ENCODE results near the gene ULK4.
A peak's percentile ranks its signal among the peaks of the same experiment; 100 is the strongest.
"Not testable (repeated sequence)": the region's sequence is repeated elsewhere in the genome, so short reads cannot be mapped to it uniquely, and the experiment has no call there.

ULK4 gene

DNA sequence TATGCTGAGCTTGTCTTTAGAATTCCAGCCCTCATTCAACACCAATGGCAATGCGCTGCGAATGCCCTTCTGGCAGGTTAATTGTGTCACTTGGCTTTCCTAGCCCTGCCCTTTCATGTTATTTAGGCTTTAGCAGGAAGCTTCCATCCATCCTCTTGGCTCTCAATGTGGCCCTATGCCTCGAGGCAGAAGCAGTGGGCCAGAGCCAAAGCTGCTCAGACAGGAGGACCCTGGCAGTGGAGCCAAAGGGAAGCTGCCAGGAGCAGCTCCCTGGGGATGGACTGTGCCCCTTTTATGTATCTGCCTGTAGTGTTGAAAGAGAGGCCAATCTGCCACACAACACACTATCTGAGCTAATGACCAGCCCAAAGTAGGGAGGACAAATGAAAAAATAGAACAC lies 386.2 kb downstream of the ULK4 start:
- DNase-seq (ENCODE audit: low spot score) = no peak

DNA sequence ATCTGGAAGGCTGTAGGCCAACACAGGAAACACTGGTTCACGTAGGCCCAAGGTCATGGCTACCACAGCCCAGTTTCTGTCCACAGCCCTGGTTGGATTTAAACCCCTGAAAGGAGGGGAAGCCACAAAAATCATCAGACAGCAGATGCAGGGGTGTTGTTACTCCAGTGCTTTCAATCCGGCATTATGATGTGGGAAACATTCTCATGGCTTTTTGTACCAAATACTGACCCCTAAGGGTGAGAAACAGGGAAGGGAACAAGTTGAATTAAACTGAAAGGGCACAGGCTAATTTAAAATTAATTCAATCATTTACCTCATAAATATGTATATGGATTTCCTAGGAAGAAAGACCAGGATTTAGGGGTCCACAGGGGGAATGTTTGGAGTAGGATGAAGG lies 387.0 kb downstream of the ULK4 start:
- DNase-seq (ENCODE audit: low spot score) = no peak

DNA sequence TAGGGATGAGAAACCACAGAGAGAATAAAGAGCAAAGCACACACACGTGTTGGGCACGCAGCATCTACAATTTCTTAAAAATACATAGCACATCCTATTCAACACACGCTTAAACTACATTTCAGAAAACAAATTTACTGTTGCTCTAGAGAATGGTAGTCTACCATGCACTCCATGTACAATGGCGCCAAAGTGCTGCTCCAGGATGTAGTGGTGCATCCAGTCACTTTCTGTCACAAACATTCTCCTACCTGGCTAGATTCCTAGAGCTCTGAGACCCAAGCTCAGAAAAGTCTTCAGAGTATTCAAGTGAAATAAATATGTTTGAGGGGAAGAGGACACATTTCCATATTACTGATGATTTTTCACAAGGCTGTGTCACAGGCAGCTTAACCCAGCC lies 388.3 kb downstream of the ULK4 start:
- no peak for DNase-seq (ENCODE audit: low spot score)

DNA sequence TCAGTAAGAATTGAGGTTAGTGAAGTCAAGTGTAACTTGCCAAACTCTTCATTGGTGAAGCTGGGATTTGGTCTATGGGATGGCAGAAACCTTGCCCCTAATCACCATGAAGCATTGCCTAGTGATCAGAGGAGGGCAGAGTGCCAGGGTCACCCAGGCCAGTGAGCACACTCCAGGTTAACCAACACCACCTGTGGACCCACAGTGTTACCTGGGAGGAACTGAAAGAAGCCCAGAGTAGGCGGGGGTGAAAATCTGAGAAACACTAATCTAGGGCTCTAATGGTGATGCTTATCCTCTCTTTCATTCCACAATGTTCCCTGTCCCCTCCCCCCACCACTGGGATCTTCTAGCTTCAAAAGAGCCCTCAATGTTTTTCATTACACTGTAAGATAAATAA lies 389.8 kb downstream of the ULK4 start:
- no peak for DNase-seq (ENCODE audit: low spot score)

DNA sequence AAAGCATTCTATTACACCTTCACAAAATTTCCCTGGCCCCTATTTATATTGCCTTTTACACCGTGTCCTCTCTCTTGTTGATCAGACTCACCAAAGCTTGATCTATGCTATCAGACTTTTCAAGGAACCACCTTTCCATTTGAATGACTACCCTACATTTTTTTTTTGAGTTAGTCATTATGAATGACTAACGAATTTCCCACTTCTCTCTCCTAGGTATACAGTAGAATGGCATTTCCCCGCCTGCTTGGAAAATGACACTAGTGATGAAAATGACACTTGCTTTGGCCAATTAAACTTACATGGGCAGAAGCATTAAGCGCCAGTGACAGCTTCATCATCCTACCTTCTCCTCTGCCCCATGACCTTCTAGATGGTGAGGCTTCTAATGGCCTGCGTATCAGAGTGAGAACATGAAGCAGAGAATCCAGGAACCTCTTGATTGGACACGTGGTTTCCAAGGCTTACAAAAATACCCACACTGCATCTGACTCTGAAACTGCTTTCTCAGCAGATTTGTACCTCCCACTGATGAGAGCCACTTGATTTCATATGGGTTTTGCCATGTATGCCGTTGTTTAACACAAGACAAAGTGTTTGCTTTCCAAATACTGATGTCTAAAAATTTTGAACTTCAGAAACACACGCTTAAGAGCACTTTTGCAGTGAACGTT lies 392.1 kb downstream of the ULK4 start:
- DNase-seq (ENCODE audit: low spot score) = peak; percentile 16

DNA sequence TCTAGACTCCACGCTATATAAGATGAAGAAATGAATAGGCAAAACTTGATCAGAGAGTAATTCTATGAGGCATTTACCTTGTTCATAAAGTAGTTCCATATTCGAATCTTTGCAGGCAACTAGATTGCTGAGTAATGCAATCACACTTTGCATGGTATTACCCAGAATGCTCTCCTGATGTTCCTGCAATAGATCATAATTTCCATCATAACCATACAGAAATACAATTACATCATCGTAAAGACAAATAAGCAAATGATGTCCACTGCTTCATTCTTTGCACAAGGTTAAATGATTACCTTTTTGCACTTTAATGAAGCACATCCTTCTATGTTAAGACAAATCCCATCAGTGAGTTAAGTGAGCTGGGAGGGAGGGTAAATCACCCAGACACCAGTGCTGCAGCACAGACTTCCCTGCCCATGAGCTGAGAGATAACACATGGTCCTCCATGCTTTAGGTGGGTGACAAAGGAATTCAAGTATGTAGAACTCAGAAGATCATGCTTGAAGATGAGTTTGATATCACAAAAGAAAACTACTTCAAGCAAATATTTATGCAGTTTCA lies 395.9 kb downstream of the ULK4 start:
- DNase-seq (ENCODE audit: low spot score) = no peak

DNA sequence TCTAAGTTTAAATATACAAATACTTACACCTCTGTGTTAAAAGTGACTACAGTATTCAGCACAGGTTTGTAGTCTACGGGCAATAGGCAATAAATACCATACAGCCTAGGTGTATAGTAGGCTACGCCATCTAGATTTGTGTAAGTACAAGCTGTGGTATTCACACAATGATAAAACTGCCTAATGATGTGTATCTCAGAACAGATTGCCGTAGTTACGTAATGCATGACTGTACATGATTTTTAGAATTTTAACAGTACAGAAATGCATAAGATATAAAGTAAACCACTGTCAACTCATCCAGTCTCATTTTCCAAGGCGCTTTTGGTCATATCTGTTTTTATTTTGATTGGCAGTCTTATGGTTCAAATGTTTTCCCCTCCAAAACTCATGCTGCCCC lies 396.9 kb downstream of the ULK4 start:
- DNase-seq (ENCODE audit: low spot score) = no peak

DNA sequence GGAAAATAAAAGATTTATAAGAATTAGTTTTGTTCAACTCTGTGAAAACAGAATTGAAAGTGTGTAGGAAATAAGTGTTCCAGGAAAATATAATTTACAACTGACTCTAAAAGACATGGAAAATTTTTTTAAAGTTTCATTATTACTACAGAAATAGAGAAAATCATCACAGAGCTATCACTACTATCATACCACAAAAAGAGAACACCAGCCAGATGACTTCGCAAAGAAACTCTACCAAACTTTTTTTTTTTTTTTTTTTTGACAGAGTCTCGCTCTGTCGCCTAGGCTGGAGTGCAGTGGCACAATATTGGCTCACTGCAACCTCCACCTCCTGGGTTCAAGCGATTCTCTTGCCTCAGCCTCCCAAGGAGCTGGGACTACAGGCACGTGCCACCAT lies 405.7 kb downstream of the ULK4 start:
- DNase-seq (ENCODE audit: low spot score) = not testable (repeated sequence)

DNA sequence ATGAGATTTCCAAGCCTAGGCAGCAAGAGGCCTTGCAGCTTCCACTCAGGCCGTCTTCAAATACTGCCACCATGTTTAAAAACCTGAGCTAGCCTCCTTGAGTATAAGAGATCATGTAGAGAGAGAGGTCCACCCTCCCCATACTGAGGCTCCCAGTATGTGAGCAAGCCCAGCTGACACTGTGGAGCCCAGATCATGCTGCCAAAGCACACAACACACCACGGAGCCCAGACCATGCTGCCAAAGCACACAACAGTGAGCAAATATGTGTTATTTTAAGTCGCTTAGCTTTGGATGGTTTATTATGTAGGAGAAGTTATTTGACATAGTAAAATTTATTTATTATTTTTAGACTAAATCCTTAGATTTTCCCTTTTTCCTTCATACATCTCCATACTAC lies 428.9 kb downstream of the ULK4 start:
- no peak for DNase-seq (ENCODE audit: low spot score)

DNA sequence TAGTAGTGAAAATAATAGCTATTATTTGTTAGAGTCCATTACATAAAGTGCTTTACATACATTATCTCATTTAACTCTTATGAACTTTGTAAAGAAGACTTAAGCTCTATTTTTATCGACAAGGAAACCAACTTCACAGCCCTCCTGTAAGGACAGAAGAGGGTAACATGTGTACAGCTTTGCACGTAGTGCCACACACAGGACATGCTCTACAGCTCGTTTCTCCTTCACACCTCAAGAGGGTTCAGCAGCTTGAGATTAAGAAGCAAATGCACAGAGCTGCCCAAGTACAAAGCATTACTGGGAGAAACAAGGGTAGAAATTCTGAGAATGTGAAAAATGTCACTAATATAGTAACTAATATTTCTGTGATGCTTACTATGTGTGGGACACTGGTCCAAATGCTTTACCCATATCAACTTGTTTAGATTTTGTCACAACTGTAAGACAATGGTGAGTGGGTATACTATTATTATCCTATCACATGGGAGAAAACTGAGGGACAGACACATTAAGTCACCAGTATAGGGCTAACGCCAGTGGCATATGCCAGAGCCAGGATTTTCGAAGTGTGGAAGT lies 434.8 kb downstream of the ULK4 start:
- DNase-seq (ENCODE audit: low spot score) = no peak

DNA sequence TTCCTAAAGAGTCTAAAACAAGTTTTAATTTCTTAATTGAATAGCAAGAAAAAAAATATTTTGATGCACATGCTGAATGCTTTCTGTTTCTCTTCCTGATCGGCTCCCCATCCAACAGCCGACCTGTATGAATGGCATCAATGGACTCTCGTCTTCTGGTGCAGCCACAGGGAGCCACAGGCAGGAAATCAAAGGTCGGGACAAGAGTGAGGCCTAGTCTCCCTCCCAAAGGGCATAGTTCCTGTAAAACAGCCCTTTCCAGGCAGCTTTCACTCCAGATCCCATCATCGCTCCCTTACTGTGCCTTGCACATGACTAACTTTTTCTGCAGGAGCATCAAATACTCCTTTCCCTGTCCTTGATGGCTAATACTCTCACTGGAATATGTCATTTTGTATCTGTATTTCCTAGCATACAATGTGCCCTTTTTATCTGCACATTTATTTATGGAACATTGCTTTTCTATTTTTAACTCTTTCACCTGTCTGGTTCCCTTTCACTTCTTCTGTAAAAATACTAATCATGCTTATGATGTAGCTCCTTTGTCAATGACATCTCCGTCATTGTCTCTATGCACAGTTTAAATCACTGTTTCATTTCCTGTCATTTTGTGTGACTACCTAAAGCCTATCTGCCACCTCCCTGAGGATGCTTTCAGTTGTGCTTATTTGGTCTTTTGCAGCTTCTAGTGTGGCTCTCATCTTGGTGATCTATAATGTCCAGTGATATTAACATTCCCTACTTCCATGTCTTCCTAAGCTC lies 436.4 kb downstream of the ULK4 start:
- DNase-seq (ENCODE audit: low spot score) = no peak

DNA sequence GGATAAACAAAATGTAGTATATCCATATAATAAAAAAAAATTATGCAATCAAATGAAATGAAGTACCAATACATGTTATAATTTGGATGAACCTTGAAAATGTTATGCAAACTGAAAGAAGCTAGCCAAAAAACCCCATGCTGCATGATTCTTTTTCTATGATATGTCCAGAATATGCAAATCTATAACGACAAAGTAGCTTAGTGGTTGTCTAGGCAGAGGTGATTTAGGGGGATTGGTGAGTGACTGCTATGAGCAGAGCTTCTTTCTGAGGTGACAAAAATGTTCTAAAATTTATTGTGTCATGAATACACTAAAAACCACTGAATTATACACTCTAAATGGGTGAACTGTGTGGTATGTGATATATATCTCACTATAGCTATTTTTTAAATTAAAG lies 438.0 kb downstream of the ULK4 start:
- no peak for DNase-seq (ENCODE audit: low spot score)

DNA sequence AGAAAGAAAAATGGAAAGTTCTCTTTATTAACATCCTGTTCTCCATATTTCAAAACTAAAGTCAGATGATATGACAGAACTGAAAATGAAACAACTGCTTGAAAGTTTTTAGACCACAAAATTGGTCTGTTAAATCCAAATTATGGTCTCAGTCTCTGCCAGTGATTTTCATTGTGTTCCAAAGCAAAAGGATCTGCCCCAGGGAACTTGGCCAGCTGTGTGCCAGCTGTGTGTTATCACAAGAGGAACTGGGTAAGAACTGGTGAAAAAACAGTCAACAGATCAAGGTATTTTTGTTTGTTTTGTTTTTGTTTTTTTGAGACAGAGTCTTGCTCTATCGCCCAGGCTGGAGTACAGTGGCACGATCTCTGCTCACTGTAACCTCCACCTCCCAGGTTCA lies 439.3 kb downstream of the ULK4 start:
- no peak for DNase-seq (ENCODE audit: low spot score)

DNA sequence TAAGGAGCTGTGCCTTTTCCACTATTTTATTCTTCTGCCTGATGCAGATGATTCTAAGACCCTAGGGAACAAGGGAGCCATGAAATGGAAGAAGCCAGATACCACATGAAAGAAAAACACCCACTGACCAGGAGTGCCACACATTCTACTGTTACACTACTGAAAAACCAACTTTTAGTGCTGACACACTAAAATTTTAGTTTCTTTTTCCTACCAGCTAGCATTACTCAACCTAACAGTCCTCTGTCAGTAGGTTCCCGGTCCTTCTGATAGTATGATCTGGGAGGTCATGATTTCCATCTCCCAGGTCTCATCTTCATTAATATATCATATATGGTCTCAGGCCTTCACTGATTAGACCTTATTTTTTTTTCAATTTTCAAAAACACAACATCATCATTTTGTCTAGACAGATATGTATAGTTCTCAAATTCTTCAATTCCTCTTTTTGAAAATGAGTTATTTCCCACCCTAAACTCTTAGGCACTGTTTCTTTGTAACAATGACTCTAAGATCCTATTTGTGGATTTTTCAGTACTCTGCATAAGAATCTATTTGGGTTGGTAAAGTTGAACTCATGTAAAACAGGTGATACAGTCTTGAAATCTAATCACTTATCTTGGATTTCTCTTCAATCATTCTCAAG lies 440.8 kb downstream of the ULK4 start:
- DNase-seq (ENCODE audit: low spot score) = no peak

DNA sequence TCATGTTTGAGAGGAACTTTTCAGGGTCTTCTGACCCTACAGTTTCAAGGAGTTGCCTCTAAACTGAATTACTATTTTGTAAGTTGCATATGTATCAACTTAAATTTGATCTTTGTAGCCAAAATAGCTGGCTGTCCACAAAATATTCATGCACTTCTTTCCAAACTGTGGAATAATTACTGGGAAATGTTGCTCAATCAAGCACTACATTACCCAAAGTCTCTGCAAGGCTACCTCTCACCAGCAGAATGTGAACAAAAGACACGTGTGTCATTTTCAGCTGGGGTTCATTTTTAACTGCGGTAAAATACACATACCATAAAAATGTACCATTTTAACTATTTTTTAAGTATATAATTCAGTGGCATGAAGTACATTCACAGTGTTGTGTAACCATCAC lies 442.2 kb downstream of the ULK4 start:
- no peak for DNase-seq (ENCODE audit: low spot score)

DNA sequence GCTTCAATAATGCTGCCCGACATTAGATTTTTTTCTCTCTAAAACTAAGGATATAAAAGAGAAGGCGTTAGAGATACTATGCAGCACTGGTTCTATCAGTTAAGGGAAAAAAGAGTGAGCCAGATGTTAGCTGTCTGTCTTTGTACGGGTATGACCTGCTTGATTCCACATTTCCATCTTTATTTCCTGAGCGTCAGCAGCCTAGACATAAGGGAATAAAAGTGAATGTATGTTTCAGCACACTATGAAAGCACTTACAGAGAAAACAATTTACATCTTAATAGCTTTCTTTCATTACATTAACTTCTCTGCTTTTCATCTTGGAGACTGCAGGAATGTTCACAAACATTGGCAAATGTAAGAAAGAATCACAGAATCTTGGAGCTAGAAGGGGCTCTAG lies 443.3 kb downstream of the ULK4 start:
- DNase-seq (ENCODE audit: low spot score) = no peak

DNA sequence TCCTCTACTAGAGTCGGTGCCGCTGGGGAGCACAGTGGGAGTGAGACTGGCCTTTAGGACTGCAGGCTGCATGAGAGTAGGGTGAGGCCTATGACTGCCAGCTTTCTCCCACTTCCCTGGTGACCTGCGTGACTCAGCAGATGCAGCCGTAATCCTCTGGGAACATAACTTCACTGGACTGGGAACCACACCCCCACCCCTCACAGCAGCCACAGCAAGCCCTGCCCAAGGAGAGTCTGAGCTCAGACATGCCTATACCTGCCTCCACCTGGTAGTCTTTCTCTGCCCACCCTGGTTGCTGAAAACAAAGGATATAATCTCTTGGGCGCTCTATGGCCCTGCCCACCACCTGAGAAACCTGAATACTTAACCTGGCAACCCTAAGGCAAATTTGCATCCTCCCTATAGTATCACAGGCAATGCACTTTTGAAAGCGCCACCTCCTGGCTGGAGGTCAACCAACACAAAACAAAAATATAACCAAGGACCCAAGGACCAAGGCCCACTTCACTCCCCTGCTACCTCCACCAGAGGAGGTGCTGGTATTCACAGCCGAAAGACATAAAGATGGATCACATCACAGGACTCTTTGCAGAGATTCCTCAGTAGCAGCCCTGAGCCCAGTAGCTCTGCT lies 453.7 kb downstream of the ULK4 start:
- no peak for DNase-seq (ENCODE audit: low spot score)

DNA sequence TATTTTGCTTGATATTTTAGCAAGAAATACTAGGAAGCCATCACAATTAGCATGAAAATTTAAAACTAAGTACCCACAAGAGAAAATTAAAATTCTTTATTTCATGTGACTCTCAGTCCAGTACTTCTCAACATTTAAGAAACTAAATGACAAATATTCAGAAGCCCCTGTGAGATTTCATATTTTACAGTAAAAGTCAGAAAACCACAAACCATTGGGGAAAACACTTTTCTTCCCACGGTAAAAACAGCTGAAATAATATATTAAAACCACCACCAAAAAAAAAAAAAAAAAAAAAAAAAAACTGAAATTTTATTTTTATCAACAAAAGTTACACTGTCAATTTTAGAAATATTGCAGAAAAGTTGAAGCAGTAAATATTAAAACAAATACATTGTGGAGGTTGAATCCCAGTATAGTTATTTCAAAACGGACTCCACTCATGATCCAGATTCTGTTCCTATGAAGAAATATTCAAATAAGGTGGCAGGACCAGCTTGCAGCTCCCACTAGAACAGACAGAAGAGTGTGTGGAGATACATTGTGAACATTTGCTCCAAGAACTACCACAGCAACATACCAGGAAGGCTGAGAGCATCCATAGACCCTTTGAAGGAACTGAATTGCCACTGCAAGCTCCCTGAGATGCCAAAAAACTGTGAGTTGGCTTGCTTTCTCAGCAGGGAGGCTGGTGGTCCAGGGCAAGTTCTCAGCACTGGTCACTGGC lies 454.4 kb downstream of the ULK4 start:
- no peak for DNase-seq (ENCODE audit: low spot score)

DNA sequence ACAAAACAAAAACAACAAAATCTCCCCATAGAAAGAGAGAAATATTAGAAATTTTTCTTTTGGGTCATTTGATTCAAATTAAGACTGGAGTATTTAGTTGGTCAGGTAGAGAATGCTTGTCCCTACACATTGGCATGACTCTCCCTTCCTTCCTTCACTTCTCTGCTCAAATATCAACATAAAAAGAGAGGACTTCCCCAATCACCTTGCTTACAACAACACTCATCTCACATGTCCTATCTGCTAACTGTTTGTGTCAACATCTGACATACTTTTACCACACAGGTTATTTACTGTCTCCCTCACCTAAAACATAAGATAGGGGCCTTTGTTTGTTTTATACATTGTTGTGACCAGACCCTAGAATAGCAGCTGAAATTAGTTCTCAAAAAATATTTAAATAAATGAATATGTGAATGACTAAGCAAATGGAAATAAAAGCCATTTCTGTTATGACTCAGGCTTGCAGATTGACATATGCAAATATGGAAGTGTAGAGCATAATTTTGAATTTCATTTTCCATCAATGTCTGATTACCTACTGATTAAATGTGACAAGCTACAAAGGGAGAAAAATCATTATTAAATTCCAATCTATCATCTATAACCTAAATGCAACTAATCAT lies 457.8 kb downstream of the ULK4 start:
- DNase-seq (ENCODE audit: low spot score) = no peak

DNA sequence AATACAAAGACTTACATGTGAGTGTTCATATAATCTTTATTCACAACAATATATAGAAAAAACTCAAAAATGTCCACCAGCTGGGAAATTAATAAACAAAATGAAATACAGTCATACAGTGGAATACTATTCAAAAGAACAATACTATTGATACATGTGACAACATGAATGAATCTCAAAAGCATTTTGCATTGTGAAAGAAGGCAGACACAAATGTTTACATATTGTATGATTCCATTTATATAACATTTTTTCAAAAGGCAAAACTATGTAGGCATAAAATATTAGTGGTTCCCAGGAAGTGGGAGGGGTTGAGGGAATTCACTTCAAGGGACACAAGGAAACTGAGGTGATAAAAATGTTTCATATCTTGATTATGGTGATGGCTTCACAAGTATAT lies 459.4 kb downstream of the ULK4 start:
- DNase-seq (ENCODE audit: low spot score) = no peak

DNA sequence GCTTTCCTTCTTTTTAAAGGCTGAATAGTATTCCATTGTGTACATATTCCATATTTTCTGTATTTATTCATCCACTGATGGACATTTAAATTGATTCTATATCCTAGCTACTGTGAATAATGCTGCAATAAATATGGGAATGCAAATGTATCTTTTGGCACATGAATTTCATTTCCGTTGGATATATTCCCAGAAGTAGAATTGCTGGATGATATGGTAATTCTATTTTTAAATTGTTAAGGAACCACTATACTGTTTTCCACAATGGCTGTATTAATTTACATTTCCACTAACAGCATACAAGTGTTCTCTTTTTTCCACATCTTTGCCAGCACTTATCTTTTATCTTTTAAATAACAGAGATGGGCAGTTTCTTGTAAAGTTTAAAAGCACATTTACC lies 459.9 kb downstream of the ULK4 start:
- DNase-seq (ENCODE audit: low spot score) = no peak

Data from kidney capillary endothelial cell (primary cell).